T-helper 2 cell treated with Interferon-gamma antibody and Interleukin-4, amounts not matched to agents 100 ng/mL and 5 ng/mL, for 36 hours (primary cell): ENCODE measurements around the gene TLE4. TPM values are rescaled to one million over a fixed set of nuclear protein-coding genes. Genes with fewer than 3 reads are reported as not detected.

Experiments used
- intact Hi-C: fragments of 100-400 bp; cut with micrococcal nuclease; formaldehyde crosslinking; loops from one replicate; pipeline ENCODE4 v1.15.1; 2023
- total RNA-seq: library from RNA; stranded (reverse); gene quantifications from 2 replicates; pipeline ENCODE4 v1.2.3, GENCODE V29; 2022

The TLE4 gene
- total RNA-seq, 1 donor from 2014 or later, result 30.9 TPM

GRCh38 chr9:79711874-79712273 lies 140.1 kb downstream of the TLE4 start:
- intact Hi-C loops, result no loop called here

GRCh38 chr9:79719021-79719420 lies 147.3 kb downstream of the TLE4 start:
- intact Hi-C loops, result no loop called here

- intact Hi-C loops, result no loop called here
Observed at GRCh38 chr9:79719989-79720388, 148.2 kb downstream of the TLE4 start.

GRCh38 chr9:79731171-79731890 lies 159.6 kb downstream of the TLE4 start:
- intact Hi-C loops, result no loop called here

- intact Hi-C loops, result no loop called here
Observed at GRCh38 chr9:79735023-79735779, 163.4 kb downstream of the TLE4 start.

- intact Hi-C loops, result no loop called here
Observed at GRCh38 chr9:79736051-79736450, 164.3 kb downstream of the TLE4 start.

- intact Hi-C loops, result no loop called here
Observed at GRCh38 chr9:79741381-79741780, 169.6 kb downstream of the TLE4 start.

GRCh38 chr9:79742110-79742721 lies 170.5 kb downstream of the TLE4 start:
- intact Hi-C loops, result no loop called here

- intact Hi-C loops, result no loop called here
Observed at GRCh38 chr9:79744521-79744920, 172.8 kb downstream of the TLE4 start.

GRCh38 chr9:79745752-79746336 lies 174.1 kb downstream of the TLE4 start:
- intact Hi-C loops, result no loop called here

GRCh38 chr9:79751895-79752466 lies 180.2 kb downstream of the TLE4 start:
- intact Hi-C loops, result loop anchor here (10.0 kb wide), 1 partner anchor 193 kb away; no protein-coding TSS in a partner anchor

GRCh38 chr9:79756414-79756813 lies 184.6 kb downstream of the TLE4 start:
- intact Hi-C loops, result loop anchor here (10.0 kb wide), 1 partner anchor 188 kb away; no protein-coding TSS in a partner anchor

GRCh38 chr9:79757074-79757473 lies 185.3 kb downstream of the TLE4 start:
- intact Hi-C loops, result loop anchor here (10.0 kb wide), 1 partner anchor 188 kb away; no protein-coding TSS in a partner anchor

GRCh38 chr9:79757881-79758669 lies 186.3 kb downstream of the TLE4 start:
- intact Hi-C loops, result loop anchor here (10.0 kb wide), 1 partner anchor 187 kb away; no protein-coding TSS in a partner anchor

- intact Hi-C loops, result loop anchor here (10.0 kb wide), 1 partner anchor 185 kb away; no protein-coding TSS in a partner anchor
Observed at GRCh38 chr9:79759460-79759859, 187.7 kb downstream of the TLE4 start.

GRCh38 chr9:79762070-79762469 lies 190.3 kb downstream of the TLE4 start:
- intact Hi-C loops, result no loop called here

- intact Hi-C loops, result no loop called here
Observed at GRCh38 chr9:79763671-79764285, 192.0 kb downstream of the TLE4 start.

- intact Hi-C loops, result no loop called here
Observed at GRCh38 chr9:79764374-79764773, 192.6 kb downstream of the TLE4 start.

- intact Hi-C loops, result no loop called here
Observed at GRCh38 chr9:79765466-79765865, 193.7 kb downstream of the TLE4 start.

- intact Hi-C loops, result no loop called here
Observed at GRCh38 chr9:79766091-79766490, 194.3 kb downstream of the TLE4 start.
